GM21423 (cell line): ENCODE data around the gene FH.
A peak's percentile ranks its signal among the peaks of the same experiment; 100 is the strongest.

Source experiments
- ATAC-seq: cut with Tn5 transposase; IDR thresholded peaks from one replicate; pipeline ENCODE4 v1.9.1; 2021; ENCODE audit warnings: mild to moderate bottlenecking, moderate library complexity; ENCODE audit not compliant: unreplicated experiment

FH gene

DNA sequence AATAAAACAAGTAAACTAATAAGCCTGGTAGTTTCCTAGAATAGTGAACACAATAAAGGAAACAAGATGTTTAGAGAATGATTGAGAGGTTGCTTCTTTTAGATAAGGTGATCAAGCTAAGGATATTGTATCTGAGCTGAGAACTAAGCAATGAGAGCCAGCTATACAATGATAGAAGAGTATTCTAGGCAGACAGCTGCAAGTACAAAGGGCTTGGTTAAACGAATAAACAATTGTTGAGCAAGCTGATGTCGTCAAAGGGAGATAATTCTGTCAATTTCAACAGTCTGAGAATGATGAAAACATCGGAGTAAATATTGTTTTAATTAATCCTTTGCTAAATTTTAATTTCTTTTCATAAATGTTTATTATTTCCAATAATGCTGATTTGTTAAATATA is 5.5 kb upstream of the FH start:
- ATAC-seq, result no peak

- ATAC-seq, result no peak
Observed at GRCh38 chr1:241521718-241522117, 2.2 kb upstream of the FH start.

DNA sequence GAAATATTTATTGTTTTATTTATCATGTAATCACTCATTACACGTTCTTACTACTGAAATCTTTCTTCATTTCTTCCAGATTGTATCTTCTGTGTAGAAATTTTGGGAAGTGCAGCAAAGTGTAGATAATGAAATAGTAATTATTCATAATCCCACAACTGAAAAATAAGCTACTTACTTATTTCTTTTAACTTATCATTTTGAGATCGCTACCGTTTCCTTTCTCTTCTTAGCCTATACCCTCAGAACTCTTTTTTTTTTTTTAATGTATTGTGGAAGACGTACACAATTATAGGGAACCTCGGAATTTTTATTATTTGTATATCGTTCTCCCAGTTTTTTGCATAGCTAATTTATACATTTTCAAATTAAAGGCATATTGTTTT is 518 bp upstream of the FH start:
- ATAC-seq, result no peak

DNA sequence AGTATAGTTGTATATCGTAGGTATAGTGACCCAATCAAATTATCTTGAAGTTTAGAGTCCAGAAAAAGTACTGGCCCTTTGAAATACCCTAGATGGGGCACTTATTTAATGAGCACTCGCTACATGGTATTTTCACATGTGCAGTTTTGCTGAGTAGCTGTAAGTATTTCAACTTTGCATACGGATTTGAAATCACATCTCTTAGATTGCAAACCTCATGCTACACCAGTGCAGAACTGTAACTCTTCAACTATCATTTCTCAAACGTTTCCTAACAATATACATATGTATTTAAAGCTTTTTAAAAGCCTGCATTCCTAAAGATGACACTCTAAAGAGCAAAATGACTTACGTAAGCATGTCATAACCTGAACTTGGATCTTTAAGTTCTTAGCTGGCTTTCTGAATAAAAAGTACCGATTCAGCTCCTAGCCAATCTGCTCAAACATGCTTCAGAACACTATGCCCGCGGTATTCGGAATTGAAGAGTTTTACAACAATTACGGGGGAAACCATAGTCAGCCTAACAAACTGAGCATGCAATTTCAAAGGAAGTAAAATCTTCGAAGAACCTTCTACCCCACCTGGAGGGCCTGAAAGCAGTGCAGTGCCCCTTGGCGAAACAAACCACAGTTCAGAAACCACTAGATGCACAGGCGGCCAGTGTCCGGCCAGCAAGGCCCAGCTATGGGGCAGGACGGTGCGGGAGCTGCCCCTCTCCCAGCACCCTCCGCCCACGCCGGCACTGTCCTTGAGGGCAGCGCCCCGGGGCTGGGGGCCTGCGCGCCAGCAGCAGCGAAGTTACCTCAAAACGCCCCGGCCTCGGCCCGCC is 863 bp downstream of the FH start:
- ATAC-seq, result peak; percentile 31

GRCh38 chr1:241513378-241513777 is 6.2 kb downstream of the FH start:
- no peak for ATAC-seq

DNA sequence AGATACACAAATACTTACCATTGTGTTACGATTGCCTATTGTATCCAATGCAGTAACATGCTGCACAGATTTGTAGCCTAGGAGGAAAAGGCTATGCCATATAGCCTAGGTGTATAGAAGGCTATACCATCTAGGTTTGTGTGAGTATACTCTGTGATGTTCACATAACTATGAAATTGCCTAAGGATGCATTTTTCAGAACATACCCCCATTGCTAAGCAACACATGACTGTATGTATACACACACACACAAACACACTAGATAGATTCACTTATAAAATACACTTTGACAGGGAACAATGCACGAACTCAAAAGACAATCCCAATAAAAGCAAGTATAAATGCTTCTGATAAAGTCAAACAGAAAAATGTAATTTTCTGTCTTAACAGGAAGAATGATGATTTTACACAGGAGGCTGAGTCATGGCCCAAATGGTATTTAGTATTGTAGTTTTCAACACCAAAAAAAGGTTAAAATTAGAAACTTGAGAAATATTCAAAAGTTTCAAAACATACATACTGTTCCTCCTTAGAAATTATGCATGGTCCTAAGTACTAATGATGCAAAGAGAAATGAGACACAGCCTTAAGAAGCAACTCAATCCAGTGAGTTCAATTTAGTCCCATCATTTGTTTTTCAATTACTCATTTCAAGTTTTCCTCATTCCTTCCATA is 12.2 kb downstream of the FH start:
- no peak for ATAC-seq

GRCh38 chr1:241503444-241503843 is 16.1 kb downstream of the FH start:
- ATAC-seq, result no peak

DNA sequence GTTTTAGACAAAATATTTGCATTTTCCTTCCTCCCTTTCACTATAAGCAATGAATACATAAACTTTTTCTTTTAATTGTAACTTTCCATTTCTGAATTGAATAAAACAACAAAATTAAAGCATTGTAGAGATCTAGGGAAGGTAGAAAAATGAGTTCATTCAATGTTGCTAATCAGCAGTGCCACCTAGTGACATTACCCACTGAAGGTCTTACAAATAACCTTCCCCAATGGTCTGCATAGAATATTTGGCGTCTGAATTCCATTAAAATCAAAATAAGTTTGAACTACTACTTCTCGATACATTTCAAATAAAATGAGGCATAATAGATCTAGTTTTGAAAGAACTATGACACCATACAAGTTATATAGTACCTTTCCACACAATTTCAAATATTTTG is 19.6 kb downstream of the FH start:
- no peak for ATAC-seq

DNA sequence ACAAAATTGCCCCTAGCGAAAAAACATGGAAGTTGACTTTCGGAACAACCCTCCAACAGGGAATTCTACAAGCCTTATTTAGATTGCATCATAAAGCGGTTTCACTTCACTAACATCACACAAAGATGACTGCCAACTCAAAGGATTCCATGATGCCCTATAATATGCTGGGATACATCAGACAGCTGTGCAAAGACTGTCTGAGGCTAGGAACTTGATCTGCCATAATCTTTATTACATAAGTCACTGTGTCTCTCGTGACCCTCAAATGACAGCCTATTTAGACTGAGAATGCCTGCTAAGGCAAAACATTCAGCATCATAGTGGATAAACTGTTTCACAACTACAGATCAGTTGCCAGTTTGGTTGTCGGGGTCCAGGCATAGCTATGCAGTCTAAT is 23.8 kb downstream of the FH start:
- no peak for ATAC-seq

GRCh38 chr1:241488739-241489138 is 30.8 kb downstream of the FH start:
- ATAC-seq, result no peak

GRCh38 chr1:241485554-241485992 is 34.0 kb downstream of the FH start:
- ATAC-seq, result peak; percentile 51

GRCh38 chr1:241485145-241485544 is 34.4 kb downstream of the FH start:
- ATAC-seq, result peak; percentile 58

DNA sequence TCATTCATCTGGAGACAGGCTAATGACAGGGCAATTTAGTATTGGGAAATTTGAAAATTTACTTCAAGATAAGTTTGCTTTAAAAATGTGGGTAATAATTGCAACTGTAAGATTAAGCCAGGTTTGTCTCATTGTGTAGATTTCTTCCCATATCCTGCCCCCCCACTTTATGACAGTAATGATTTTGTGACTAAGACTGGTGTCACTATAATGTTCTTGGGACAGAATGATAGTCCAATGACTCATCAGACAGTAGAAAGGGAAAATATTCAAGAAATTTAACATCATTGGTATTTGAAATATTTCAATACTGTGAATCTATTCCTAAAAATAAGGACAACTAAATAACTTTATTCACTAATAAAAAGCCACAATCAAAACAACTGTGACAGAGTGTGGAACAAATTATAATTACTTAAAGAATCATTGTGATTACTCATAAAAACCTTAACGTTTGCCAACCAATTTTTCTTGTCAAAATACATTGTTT is 36.7 kb downstream of the FH start:
- no peak for ATAC-seq

DNA sequence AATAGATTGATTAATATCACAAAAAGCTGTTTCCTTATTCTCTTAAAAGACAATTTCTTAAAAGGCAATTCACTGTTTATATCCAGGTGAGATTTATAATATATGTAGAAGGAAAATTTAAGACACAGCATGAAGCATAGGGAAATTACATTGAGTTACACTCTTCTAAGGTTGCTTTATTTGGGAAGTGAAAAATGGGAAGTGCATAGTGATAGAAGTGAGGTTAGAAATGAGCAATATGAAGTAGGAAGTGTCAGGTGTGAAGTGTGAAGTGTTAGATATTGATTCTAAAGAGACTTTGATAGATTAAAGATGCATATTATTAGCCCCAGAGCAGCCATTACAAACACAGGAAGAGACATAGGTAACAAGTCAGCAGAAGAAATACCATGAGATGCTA is 40.3 kb downstream of the FH start:
- ATAC-seq, result no peak

- ATAC-seq, result no peak
Observed at GRCh38 chr1:241475671-241476070, 43.9 kb downstream of the FH start.

GRCh38 chr1:241473026-241473425 is 46.5 kb downstream of the FH start:
- no peak for ATAC-seq

DNA sequence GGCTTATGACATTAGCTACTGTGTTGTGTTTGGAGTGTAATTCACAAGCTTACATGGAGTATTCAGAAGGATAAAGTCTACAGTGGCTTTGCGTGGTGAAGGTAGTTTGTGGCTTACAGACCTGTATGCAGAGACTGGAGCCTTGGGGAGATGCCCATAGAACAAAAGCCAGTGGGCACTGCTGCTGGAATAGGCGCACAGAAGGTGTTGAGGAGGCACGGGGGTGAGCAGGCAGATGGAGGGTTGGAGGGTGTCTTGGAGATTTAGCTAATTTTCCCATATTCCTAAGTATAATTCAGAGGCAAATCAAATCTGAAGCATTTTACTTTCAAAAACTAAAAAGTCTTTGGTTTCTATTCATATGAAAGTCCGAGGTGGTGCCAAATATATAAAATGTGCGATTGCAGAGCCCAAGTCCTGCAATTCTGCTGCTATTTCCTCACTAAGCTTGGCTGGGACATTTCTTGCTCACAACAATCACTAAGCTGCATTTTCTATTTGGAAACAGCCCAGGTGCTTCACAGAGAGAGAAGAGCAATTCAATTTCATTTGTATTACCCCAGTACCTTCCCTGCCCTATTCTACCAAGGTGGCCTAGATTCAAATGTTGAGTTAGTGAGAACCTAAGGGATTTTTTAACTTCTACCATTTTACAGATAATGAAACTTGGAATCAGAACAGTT is 48.5 kb downstream of the FH start:
- ATAC-seq, result no peak

- ATAC-seq, result no peak
Observed at GRCh38 chr1:241470361-241470760, 49.2 kb downstream of the FH start.

GRCh38 chr1:241465673-241466072 is 53.9 kb downstream of the FH start:
- no peak for ATAC-seq

DNA sequence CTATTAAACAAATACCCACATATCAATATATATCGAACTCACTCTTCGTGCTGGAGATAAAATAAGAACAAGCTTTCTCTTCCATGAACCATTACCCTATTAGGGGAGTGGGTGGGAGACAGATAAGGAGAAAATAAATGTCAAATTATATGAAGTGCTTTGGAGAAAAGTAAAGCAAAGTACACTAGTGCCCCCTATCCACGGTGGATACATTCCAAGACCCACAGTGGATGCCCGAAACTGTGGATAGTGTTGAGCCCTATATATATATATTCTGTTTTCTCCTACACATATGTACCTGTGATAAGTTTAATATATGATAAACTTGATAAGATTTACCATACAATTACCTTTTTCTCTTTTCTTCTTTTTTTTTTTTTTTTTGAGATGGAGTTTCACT is 54.6 kb downstream of the FH start:
- no peak for ATAC-seq

DNA sequence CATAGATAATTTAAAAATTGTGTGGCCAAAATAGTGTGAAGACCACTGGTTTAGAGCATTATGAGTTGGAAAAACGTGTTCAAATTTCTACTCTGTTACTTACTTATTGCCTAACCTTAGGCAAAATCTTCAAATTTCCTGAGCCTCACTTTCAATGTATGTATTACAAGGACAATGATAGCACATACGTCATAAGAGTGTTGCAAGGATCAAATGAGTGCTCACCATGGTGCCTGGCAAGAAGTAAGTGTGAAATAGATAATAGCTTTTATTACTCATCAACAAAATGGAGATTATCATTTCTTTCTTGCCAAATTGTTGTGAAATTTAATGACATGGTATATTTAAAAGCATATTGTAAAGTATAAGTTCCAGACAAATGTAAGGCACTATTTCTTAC is 57.2 kb downstream of the FH start:
- ATAC-seq, result no peak
